ENCODE data around the gene TNFSF4.

TNFSF4 gene

DNA sequence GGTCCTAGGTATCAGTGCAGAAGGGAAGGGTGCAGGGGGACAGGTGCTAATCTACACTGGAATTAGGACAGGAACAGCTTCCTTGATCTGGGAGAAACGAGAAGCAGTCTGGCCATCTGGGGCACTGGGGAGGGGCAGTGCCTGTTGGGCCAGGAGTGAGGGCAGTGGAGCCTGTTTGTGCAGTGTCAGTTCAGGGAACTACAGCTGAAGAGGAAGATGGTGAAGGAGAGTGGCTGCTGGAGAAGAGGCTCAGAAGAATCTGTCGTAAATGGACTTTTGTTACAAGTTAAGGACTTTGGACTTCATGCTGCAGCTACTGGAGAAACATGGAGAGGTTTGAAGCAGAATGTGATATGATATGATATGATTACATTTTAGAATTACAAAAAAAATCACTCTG is 3.2 kb upstream of the TNFSF4 start:
- ATAC-seq = no peak

DNA sequence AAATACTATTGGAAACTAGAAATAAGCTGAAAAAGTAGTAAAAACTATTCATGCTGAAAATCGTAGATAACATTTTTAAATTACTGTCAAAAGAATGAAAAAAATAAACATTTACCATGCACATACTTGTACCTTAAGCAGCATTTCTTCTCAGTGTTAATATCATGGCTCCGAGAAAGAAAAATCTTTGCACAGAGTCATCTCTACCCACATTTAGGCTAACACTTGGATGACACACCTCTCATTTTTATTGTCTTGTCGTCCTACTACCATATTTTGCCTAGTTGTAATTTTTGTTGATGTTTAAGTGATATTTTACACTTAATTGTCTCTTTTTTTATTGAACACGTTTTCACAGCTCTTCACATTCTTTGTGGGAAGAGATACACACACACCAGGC is 1.7 kb upstream of the TNFSF4 start:
- no peak for ATAC-seq

DNA sequence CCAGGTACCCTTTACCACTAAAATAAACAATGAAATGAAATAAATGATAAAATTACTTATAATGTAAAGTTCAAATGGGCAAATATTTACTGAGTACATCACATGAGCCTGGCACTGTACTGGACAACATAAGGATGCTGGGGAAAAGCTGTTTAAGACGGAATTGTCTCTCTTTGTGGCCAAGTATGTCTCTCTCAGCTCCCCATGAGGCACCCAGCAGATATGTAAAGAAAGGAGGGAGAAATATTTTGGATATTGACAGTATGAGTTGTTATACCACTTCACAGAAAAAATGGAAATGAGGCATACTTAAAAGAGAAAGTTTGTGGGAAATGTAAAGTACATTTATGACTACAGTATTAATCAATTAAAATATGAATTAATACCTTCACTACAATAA is 1.0 kb upstream of the TNFSF4 start:
- ATAC-seq = no peak

DNA sequence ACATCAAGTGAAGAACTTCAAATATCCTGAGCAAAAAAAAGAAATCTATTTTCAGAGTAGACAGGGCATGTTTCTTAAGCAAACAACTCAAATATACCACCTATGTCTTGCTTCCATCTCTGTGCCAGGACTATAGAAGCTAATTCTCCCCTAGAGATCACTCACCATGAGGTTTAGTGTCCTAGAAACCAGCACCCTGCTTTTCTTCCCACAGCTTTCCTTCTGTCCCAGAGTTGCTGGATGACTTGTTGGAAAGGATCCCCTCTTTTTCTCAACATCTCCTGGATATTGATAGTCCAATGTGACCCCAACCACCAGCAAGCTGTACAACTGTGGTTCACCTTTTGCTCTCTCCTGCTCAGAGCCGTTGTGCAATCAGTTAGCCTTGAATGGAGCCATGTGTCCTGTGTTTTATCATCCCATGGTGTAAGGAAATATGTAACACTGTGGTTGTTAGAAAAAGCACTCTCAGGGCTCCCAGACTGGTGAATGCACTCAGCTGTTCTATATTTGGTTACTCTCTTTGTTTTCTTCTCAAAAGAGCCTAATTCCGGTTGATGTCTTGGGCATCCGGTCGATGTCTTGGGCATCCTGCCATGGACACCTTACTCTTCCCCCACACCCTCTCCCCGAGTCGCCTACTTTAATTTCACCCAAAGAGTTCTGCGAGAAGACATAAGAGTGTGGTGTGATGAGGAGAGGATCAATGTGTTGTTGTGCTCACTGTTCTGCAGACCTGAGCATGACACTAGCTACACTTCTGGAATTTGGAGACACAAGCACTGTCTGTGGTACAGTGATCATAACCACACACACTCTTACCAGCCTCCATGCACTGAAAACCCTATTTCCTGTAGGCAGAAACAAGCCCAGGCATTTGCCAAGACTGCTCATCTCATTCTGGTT is 1.7 kb downstream of the TNFSF4 start:
- peak; percentile 42 to 61 for ATAC-seq

DNA sequence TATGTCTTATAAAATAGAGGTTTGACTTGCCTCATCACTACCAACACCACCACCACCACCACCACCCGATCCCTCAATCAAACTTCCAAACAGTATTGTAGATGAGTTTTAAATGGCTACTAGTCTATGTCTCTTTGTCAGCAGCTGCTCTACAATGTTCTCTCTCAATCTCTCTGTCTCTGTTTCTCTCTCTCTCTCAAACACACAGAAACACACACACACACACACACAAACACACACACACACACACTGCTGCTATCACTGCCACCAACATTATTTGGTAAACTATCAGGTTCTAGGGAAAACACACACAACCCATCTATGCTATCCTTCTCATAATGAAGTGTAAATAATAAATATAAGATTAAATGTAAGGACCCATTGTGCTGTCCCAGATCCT is 2.4 kb downstream of the TNFSF4 start:
- ATAC-seq = no peak

DNA sequence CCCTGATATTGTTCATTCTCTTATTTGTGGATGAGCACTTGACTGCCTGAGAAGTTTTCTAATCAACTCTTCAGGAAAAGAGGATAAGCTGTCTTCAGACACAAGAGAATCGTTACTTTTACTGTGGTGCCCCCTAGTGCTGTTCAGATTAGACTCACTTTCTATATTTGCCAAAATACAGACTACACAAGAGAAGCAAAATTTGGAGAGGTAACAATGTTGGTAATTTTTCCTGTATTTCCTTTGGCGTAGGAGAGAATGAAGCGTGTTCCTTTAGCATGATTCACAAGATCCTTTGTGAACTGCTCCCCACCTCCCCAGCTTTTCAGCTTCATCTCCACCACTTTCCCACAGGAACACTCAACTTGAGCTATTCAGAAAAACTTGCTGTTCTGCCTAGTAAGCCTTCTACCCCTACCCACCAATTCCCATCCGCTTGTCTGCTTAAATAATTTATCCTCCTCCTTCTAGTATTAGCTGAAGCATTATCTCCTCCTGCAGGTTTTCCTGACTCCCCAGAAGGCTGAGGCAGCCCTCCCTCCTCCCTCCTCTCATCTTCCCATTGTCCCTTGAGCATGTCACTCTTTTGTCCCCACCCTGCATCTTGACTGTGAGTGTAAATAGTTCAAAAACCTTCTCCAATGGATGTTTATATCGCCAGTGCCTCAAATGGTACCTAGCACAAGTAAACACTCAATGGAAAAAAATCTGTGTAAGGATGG is 4.5 kb downstream of the TNFSF4 start:
- ATAC-seq = no peak

DNA sequence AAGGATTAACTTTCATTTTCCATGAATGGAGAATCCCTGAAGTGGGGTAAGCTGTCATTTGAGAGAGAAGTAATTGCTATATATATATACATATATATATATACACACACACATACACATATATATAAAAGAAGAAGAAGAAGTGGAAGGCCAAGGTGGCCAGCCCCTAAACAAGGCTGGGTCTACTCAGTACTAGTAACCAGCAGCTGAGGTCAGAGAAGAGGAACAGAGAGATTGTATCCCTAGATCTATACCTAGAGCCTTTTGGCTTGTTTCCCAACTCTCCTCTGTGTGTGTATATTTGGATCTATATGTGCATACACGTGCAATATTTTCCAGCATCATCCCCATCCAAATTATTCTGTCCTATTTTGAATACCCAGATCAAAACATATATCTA is 5.2 kb downstream of the TNFSF4 start:
- no peak for ATAC-seq

DNA sequence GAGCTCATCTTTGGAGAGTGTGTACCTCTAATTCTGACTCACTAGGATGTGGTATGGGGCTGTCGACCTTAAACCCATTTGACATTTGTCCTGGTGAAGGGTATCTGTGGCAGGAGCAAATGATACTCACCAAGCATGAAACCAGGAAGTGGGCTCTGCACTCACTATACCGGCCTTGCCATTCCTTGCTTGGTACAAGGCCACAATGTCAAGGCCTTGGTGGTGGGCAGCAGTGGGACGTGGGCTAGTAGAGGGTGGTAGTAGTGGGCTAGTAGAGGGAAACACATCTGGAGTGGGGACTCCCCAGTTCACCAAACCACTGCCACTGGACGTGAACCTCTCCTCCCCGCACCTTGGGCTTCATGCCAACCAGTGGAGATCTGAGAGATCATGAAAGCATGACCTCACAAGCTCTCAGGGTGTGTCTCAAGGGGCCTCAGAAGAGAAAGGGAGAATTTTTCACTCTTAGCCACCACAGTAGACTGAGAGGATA is 11.5 kb downstream of the TNFSF4 start:
- peak; percentile 51 to 58 for ATAC-seq

DNA sequence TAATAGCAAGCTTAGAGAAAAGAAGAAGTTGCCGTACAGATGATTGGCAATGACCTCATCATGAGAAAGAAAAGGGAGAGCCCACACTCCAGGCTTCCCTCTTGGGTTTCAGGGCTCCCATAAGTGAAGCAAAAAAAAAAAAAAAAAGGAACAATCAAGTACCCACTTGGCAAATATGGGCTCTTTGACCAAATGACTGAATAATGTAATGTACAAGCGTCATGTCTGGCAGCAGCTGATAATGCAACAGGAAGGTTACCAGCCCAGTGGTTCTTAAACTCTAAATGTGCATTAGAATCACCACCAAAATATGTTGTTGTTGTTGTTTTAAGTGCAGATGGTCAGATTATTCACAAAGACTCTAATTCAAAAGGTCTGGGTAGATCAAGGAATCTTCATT is 13.5 kb downstream of the TNFSF4 start:
- ATAC-seq = no peak

DNA sequence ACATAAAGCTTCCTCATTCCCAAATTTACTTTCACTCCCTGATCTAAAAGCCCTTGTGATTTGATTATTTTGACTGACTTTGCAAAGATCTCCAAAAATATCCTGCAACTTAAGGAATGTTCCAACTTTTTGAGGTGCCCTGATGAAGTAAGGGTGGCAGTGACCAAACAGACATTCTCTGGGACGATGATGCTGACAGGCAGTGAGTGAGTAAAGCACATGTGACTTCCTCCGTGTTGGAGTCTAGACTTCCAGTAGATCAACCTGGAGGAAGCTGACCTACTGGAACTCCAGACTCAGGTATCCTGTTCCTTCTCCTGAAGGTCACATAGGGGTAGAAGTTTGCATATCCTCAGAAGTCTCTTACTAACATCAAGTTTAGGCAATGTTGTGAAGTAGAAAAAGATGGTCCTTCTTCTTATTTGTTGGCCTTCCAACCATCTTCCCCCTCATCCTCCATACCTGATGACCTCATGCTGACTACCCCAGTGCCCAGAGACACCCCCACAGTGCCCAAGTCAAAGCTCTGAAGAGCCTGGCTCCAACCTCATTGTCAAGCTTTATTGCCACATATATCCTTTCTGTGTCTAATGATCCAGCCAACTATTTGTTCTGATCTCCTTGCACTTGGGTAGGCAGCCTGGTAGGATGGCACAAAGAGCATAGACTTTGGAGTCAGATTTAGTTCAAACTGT is 16.0 kb downstream of the TNFSF4 start:
- ATAC-seq = no peak

DNA sequence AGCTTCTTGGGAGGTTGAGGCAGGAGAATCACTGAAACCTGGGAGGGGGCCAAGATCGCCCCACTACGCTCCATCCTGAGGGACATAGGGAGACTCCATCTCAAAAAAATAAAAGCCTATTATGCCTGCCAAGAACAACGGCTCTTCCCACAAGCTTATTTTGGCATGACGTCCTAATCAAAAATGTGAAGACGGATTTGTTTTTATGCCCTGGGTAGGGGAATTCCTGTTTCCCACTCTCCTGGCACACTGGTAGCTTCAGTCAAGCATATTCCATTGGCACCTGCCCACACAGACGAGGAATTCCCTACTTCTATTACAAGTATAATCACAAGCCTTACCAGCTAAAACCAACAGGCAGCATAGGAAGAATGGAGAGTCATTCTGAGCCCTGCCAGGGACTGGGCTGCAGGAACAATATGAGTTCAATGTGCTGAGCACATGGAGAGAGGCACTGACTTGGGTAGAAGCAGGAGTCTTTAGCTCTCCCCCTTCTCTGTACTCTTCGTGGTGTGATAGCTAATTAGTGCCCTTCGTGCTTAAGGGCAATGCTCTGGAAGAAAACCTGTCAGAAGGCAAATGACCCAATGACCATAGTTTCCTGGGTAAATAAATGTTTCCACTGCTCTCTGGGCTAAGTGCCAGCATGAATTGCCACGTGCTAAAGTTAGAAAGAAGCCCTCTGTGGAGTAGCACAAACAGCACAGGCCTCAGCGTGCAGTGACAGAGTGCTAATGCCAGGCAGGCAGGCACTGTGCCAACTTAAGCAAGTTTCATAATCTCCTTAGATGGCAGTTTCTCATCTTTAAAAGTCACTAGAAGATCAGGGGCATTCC is 16.8 kb downstream of the TNFSF4 start:
- no peak for ATAC-seq

DNA sequence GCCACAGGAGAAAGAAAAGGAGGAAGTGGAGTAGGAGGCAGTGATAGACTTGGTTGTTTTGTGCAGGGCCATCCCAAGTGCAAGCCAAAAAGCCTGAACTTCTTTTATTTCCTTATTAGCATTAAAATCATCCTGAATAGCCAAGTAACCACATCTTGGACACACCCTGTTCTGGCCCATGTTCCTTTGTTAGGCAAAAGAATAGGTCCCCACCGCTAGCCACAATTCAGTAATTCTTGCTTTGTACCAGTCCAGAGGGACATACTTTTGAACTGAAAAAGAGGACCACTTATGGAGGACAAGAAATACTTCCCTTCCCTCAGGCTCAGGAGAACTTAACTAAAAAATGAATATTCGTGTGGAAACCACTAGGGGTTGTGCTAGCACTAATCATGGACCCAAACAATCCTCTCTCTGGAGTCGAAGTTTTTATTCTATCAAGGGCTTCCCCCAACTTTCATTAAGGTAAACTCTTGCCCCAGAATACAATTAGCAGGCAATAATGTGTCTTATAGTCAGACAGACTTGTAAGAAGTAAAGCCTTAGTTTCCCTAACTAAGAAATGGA is 19.4 kb downstream of the TNFSF4 start:
- no peak for ATAC-seq

DNA sequence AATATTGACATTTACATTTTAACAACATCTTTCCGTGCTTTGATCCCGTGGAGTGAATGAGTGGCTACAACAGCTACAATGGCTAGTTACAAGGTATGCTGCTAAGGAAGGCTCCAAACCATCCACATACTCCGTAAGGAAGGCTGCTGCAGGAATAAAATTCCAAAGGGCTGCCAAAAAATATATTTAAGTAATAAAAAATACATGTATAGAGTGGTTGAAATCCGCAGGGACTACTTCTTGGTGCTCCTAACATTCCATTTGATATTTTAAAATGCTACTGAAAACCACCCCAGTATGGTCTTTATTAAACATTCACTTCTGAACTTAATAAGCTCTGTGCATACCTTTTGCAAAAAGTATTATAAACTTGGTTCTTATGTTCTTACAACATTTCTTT is 25.3 kb downstream of the TNFSF4 start:
- ATAC-seq = no peak

DNA sequence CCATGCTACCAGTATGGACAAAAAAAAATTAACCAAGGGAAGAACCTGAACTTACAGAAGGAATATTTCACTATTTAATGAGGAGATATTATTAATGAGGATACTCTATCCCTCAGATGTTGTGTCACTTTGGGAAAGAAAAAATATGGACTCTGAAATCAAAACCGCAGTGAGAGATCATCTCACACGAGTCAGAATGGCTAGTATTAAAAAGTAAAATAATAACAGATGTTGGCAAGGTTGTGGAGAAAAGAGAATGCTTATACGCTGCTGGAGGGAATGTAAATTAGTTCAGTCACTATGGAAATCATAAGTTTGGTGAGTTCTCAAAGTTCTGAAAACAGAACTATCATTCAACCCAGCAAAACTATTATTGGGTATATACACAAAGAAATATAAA is 30.9 kb downstream of the TNFSF4 start:
- ATAC-seq = no peak

DNA sequence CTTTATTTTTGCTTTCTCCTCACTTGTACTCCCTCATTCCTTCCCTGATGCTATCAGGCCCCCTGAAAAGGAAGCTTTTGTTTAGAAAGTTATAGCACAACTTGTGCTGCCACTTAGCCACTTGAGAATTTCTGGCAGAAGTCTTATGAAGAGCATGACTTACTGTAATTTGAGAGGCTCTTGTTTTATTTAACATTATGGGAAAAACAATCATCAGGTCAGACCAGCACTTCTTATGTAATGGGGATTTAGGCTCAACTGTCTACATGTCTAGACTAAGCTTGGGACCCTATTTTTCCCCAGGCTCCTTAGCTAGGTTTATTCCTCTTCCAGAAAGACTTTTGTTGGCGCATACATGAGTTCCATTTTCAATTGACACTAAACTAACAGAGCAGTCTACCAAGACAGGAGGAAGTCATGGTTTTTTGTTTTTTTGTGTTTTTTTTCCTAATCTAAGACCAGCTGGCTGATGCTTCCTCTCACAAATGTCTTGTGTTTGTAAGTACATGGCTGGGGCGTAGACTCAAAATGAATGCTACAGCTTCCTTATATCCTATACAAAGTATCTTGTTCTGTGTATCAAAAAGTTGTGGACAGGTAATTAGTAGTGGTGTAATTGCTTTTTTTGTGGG is 31.5 kb downstream of the TNFSF4 start:
- no peak for ATAC-seq

DNA sequence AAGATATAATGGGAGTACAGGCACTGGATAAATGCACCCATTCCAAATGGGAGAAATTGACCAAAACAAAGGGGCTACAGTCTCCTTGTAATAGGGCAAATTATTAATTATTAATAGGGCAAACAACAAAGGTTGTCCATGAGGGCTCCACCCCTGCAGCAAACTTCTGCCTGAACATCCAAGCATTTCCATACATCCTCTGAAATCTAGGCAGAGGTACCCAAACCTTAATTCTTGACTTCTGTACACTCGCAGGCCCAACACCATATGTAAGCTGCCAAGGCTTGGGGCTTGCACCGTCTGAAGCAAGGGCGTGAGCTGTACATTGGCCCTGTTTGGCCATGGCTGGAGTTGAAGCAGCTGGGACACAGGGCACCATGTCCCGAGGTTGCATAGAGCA is 33.7 kb downstream of the TNFSF4 start:
- ATAC-seq = no peak

DNA sequence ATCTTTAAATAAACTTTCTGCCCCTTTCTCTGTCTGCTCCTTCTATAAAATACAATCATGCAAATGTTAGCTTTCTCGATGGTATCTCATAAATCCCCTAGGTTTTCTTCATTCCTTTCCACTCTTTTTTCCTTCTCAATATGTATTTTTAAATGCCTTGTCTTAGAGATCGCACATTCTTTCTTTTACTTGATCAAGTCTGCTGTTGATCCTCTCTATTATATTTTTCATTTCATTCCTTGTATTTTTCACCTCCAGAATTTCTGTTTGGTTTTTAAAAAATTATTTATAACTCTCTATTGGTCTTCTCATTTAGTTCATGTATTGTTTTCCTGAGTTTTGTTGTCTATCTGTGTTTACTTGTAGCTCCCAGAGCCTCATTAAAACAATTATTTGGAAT is 36.0 kb downstream of the TNFSF4 start:
- ATAC-seq = no peak

DNA sequence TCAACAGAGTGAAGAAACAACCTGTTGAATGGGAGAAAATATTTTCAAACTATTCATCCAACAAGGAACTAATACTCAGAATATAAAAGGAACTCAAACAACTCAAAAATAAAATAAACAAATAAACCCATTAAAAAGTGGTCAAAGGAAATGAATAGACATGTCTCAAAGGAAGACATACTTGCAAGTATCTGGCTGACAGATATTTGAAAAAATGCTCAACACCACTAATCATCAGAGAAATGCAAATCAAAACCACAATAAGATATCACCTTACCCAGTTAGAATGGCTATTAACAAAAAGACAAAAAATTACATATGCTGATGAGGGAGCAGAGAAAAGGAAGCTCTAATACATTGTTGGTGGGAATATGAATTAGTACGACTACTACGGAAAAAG is 38.2 kb downstream of the TNFSF4 start:
- ATAC-seq = no peak

DNA sequence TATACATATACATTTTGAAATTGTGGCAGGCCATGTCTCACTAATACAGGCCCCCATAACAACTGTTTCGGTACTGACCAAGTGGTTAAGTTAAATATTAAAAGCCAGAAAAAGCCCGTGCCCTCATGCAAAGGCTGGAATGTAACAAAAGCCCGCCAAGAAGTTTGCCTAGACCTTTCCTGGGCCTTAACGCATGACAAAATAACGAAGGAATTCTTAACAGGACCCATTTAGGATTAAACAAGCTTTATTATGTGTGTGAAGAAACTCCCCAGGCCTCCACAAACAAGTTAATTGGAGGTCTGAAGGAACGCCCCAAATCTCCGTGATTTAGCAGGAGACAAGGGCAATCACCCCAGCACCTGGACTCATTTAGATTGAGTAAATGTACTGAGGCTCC is 42.4 kb downstream of the TNFSF4 start:
- ATAC-seq = no peak

DNA sequence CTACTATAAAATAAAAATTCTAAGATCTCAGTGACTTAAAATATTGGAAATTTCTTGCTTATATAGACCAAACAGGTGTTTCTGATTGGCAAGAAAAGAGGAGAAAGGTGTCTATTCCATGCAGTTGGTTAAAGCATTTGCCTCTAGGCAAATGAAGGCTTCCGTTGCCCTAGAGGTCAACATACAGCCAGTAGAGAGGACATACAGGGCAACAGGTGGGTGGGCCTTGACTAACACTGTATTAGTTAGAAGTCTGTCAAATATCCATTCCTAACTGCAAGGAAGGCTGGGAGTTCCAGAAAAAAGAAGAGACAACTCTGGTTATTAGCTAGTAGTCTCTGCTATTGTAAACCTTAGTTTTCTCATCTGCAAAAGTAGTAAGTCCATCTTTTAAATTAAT is 43.0 kb downstream of the TNFSF4 start:
- ATAC-seq = no peak

DNA sequence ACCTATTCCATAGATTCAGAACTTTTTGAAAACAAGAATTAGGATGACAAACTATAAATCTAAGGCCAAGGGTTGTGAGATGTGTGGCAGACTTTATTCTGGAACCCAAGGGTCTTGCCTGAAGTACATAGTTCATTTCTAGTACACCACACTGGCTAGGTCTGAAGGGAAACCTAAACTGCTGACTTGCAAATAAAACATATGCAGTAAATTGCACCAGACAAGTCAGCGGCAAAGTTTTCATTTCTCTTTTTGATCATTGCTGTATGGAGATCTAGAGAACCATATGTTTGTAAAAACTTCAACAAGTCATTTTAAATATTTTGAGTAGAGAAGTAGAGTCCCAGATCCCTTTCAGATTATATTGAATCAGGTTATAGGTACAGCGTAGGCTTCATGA is 43.9 kb downstream of the TNFSF4 start:
- no peak for ATAC-seq

DNA sequence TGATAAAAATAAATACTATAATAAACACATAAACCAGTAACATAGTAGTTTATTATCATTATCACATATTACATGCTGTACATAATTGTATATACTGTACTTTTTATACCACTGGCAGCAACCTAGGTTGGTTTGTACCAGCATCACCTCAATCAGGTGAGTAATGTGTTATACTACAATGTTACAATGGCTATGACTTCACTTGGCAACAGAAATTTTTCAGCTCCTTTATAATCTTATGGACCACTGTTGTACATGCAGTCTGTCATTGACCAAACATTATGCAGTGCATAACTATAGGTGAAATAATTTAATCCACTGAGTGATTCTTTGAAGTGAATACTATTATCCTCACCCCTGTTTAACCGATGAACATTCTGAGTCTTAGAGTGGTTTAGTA is 44.5 kb downstream of the TNFSF4 start:
- ATAC-seq = no peak

All from activated CD4-positive, CD25-positive, alpha-beta regulatory T cell treated with anti-CD3 and anti-CD28 coated beads, Interleukin-2, amount 50 U/mL, for 24 hours (primary cell).